ENCODE results near the gene SLC35F6. TPM values are rescaled to one million over a fixed set of nuclear protein-coding genes. Genes with fewer than 3 reads are reported as not detected.
A peak's percentile ranks its signal among the peaks of the same experiment; 100 is the strongest.

Gene SLC35F6
- total and polyA plus RNA-seq, 9 of the 15 experiments (the other 6 are each of a cell fraction or from before 2014, with no cell fraction given) = 11.9 to 47.3 (median 22.5) TPM

DNA sequence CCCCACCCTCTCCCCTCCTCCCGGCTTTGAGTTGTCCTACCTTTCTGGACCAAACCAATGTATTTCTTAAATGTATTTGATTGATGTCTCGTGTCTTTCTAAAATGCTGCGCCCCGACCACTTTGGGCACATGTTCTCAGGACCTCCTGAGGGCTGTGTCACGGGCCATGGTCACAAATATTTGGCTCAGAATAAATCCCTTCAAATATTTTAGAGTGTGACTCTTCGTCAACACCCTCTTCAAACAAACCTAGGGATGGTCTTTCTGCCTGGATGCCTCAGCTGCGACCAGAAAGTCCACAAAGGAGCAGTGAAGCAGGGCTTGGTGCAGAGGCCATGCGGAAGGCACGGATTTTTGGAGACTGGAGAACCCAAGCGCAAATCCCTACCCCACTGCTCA is 1.1 kb upstream of the SLC35F6 start:
- peak overlapping the region; percentile 98; the same call in 1 of the 2 replicates for H3K4me2 ChIP-seq (ENCODE audit: insufficient read depth, low read length)
- H4K20me1 ChIP-seq (replicated peaks; ENCODE audit: control insufficient read depth, insufficient read depth, low read length) = no peaks in the 10 kb centered on the region; the same call in 1 of the 2 replicates
- H3K9me1 ChIP-seq (ENCODE audit: control insufficient read depth, insufficient read depth, low read length) = no peaks in the 10 kb centered on the region
- H3K27ac ChIP-seq (ENCODE audit: extremely low read depth, low read depth, low read length) = no peak overlapping the region
- peaks cover 38 to 45% of the 10 kb centered on the region in 2 experiments for H3K4me1 ChIP-seq (replicated peaks in 1 of 2; ENCODE audit: control insufficient read depth in 2 of 2, insufficient read depth in 2 of 2, low read length in 2 of 2)
- ChIA-PET CTCF (ENCODE audit: low intra/inter-chr PET ratio) (no interaction called here), POLR2A (interaction anchor here (1.4 kb wide), 1 partner anchor 9 kb away, joined by 5 read pairs; no protein-coding TSS in a partner anchor)
- H3K9me3 ChIP-seq (replicated peaks; ENCODE audit: control insufficient read depth, insufficient read depth, low read depth, low read length) = no peaks in the 10 kb centered on the region
- BruUV-seq (replicated peaks) = TSS peak; percentile 86
- H3K27me3 ChIP-seq (ENCODE audit: control insufficient read depth in 2 of 2, insufficient read depth in 2 of 2, low read length in 2 of 2) = no peaks in the 10 kb centered on the region
- no peak for DNase-seq (ENCODE audit: extremely low read depth in 1 of 4, low spot score in 3 of 4)
- FAIRE-seq = no peak
- no peak overlapping the region for H2AFZ ChIP-seq (ENCODE audit: low read depth, low read length)
- TF ChIP-seq CCNT2 (IDR thresholded peaks at IDR 0.05; ENCODE audit: borderline replicate concordance, extremely low read depth, insufficient read length, low read depth, low read length) (no peak), ZNF316 (IDR thresholded peaks at IDR 0.05) (no peak), CUX1 (CRISPR knock-in tag; IDR thresholded peaks at IDR 0.05) (no peak), NFIX (CRISPR knock-in tag; IDR thresholded peaks at IDR 0.05; ENCODE audit: low read depth) (no peak), CXXC5 (CRISPR knock-in tag; IDR thresholded peaks at IDR 0.05) (no peak)
- TF ChIP-seq, protein P1, sequence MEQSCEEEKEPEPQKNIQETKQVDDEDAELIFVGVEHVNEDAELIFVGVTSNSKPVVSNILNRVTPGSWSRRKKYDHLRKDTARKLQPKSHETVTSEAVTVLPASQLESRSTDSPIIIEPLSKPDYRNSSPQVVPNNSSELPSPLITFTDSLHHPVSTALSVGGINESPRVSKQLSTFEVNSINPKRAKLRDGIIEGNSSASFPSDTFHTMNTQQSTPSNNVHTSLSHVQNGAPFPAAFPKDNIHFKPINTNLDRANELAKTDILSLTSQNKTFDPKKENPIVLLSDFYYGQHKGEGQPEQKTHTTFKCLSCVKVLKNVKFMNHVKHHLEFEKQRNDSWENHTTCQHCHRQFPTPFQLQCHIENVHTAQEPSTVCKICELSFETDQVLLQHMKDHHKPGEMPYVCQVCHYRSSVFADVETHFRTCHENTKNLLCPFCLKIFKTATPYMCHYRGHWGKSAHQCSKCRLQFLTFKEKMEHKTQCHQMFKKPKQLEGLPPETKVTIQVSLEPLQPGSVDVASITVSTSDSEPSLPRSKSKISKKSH (CRISPR knock-in tag; IDR thresholded peaks at IDR 0.05) = no peak
- WGBS (ENCODE audit: insufficient coverage, low coverage, missing lambda C conversion rate) = 86% methylated on average over 10 of the region's 10 CpGs
- H3K79me2 ChIP-seq (ENCODE audit: control insufficient read depth, insufficient read depth, low read length) = peaks cover 41% of the 10 kb centered on the region
- H3K9ac ChIP-seq (ENCODE audit: insufficient read depth in 1 of 2, low read depth in 2 of 2, low read length in 2 of 2) = peak overlapping the region in 1 of 2 experiments; percentile 98; a peak in 1 of 4 replicates
- no peak for ATAC-seq
- in situ Hi-C loops (cut with MboI) = no loop called here
- intact Hi-C loops (cut with micrococcal nuclease) = loop anchor here (10.0 kb wide), 1 partner anchor 252 kb away; no protein-coding TSS in a partner anchor
- peaks cover 20% of the 10 kb centered on the region; the same call in 2 of the 3 replicates for H3K36me3 ChIP-seq (ENCODE audit: control insufficient read depth, insufficient read depth, low read length)
- 0 out of 2 replicates have a peak overlapping the region, but pooled peaks have one; percentile 95 for H3K4me3 ChIP-seq

Measured in K562 (cell line).